ENCODE results near the gene GRID1. TPM values are rescaled to one million over a fixed set of nuclear protein-coding genes. Genes with fewer than 3 reads are reported as not detected.

Gene GRID1
- total and polyA plus RNA-seq, 9 of the 15 experiments (the other 6 are each of a cell fraction or from before 2014, with no cell fraction given): 0.01 to 7.2 (median 1.2) TPM

DNA sequence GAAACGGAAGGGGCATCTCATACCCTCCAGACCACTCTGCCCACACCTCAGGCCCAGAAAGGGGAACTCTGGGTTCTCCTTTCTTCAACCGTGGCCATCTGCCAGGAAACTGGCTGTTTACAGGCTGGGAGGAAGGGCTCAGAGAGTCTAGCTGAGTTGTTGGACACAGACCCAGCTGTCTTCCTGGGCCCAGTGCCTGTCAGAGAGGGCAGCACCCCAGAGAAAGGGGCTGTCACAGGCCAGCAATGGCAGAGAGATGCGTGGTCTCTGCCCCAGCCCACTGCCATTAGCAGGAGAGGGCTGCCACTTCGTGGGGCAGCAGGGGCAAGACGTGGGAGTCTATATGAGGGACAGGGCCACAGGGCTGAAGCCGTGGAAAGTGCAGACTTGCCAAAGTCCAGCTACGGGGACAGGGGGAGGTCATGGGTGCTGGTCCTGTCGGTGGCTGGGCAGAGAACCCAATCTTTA, 11.0 kb downstream of the GRID1 start:
- Histone ChIP-seq H3K27me3 (ENCODE audit: control insufficient read depth in 2 of 2, insufficient read depth in 2 of 2, low read length in 2 of 2) (peaks cover 0 to 6% of the 10 kb centered on the region in 2 experiments; a peak in 2 of 5 replicates), H2AFZ (ENCODE audit: low read depth, low read length) (no peak overlapping the region), H3K4me3 (no peak overlapping the region), H3K9me3 (replicated peaks; ENCODE audit: control insufficient read depth, insufficient read depth, low read depth, low read length) (no peaks in the 10 kb centered on the region), H3K9me1 (ENCODE audit: control insufficient read depth, insufficient read depth, low read length) (no peaks in the 10 kb centered on the region), H3K36me3 (ENCODE audit: control insufficient read depth, insufficient read depth, low read length) (no peaks in the 10 kb centered on the region), H3K27ac (ENCODE audit: extremely low read depth, low read depth, low read length) (no peak overlapping the region), H4K20me1 (replicated peaks; ENCODE audit: control insufficient read depth, insufficient read depth, low read length) (no peaks in the 10 kb centered on the region), H3K9ac (ENCODE audit: insufficient read depth in 1 of 2, low read depth in 2 of 2, low read length in 2 of 2) (no peak overlapping the region; a peak in 1 of 4 replicates), H3K79me2 (ENCODE audit: control insufficient read depth, insufficient read depth, low read length) (no peaks in the 10 kb centered on the region), H3K4me1 (replicated peaks in 1 of 2; ENCODE audit: control insufficient read depth in 2 of 2, insufficient read depth in 2 of 2, low read length in 2 of 2) (no peaks in the 10 kb centered on the region), H3K4me2 (ENCODE audit: insufficient read depth, low read length) (no peak overlapping the region)
- POLR2A ChIA-PET: no interaction called here
- DNase-seq (ENCODE audit: extremely low read depth in 1 of 4, low spot score in 3 of 4) (no peak), FAIRE-seq (no peak), ATAC-seq (no peak; the same call in 2 of the 3 replicates)
- WGBS (ENCODE audit: insufficient coverage, low coverage, missing lambda C conversion rate): 0% methylated on average over 7 of the region's 8 CpGs
- BruUV-seq (replicated peaks): no TSS peak
- CTCF ChIA-PET (ENCODE audit: low intra/inter-chr PET ratio): no interaction called here
- TF ChIP-seq ZNF639 (CRISPR knock-in tag; conservative IDR thresholded peaks at IDR 0.05 in 1 of 2, IDR thresholded peaks at IDR 0.05 in 1 of 2): no peak
- no peak for TF ChIP-seq ZNF707 (CRISPR knock-in tag; conservative IDR thresholded peaks at IDR 0.05)
- TF ChIP-seq MTF1 (CRISPR knock-in tag; IDR thresholded peaks at IDR 0.05; ENCODE audit: borderline replicate concordance): no peak
- no peak for TF ChIP-seq MAFG (tag; conservative IDR thresholded peaks at IDR 0.05)
- TF ChIP-seq KAT2B (IDR thresholded peaks at IDR 0.05; ENCODE audit: low read depth, low read length): no peak
- no peak for TF ChIP-seq ATF3 (IDR thresholded peaks at IDR 0.05)
- no peak for TF ChIP-seq ATF3 (CRISPR knock-in tag; conservative IDR thresholded peaks at IDR 0.05)
- in situ Hi-C loops (cut with MboI): no loop called here
- intact Hi-C loops (cut with micrococcal nuclease): no loop called here
